ENCODE data around the gene ZNF587. TPM values are rescaled to one million over a fixed set of nuclear protein-coding genes. Genes with fewer than 3 reads are reported as not detected.

Gene ZNF587
- total and polyA plus RNA-seq, 2 of the 13 experiments (the other 11 are each of a cell fraction or from before 2014, with no cell fraction given), result 8.7 to 17.5 TPM

- TF ChIP-seq, protein P1, sequence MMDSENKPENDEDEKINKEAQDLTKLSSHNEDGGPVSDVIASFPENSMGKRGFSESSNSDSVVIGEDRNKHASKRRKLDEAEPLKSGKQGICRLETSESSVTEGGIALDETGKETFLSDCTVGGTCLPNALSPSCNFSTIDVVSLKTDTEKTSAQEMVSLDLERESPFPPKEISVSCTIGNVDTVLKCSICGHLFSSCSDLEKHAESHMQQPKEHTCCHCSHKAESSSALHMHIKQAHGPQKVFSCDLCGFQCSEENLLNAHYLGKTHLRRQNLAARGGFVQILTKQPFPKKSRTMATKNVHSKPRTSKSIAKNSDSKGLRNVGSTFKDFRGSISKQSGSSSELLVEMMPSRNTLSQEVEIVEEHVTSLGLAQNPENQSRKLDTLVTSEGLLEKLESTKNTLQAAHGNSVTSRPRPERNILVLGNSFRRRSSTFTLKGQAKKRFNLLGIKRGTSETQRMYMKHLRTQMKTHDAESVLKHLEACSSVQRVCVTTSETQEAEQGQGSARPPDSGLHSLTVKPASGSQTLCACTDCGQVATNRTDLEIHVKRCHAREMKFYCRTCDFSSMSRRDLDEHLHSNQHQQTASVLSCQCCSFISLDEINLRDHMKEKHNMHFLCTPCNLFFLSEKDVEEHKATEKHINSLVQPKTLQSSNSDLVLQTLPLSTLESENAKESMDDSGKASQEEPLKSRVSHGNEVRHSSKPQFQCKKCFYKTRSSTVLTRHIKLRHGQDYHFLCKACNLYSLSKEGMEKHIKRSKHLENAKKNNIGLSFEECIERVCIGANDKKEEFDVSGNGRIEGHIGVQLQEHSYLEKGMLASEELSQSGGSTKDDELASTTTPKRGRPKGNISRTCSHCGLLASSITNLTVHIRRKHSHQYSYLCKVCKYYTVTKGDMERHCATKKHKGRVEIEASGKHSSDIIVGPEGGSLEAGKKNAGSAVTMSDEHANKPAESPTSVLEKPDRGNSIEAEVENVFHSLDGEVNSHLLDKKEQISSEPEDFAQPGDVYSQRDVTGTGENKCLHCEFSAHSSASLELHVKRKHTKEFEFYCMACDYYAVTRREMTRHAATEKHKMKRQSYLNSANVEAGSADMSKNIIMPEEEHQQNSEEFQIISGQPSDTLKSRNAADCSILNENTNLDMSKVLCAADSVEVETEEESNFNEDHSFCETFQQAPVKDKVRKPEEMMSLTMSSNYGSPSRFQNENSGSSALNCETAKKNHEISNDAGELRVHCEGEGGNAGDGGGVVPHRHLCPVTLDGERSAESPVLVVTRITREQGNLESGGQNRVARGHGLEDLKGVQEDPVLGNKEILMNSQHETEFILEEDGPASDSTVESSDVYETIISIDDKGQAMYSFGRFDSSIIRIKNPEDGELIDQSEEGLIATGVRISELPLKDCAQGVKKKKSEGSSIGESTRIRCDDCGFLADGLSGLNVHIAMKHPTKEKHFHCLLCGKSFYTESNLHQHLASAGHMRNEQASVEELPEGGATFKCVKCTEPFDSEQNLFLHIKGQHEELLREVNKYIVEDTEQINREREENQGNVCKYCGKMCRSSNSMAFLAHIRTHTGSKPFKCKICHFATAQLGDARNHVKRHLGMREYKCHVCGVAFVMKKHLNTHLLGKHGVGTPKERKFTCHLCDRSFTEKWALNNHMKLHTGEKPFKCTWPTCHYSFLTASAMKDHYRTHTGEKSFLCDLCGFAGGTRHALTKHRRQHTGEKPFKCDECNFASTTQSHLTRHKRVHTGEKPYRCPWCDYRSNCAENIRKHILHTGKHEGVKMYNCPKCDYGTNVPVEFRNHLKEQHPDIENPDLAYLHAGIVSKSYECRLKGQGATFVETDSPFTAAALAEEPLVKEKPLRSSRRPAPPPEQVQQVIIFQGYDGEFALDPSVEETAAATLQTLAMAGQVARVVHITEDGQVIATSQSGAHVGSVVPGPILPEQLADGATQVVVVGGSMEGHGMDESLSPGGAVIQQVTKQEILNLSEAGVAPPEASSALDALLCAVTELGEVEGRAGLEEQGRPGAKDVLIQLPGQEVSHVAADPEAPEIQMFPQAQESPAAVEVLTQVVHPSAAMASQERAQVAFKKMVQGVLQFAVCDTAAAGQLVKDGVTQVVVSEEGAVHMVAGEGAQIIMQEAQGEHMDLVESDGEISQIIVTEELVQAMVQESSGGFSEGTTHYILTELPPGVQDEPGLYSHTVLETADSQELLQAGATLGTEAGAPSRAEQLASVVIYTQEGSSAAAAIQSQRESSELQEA (CRISPR knock-in tag; IDR thresholded peaks at IDR 0.05; ENCODE audit: not compliant biosample characterization), result no peak
- TF ChIP-seq KLF16 (CRISPR knock-in tag; IDR thresholded peaks at IDR 0.05) (peak in 1 of 2 experiments; percentile 81; a peak in 2 of 4 replicates), ONECUT2 (CRISPR knock-in tag; IDR thresholded peaks at IDR 0.05) (no peak), ZNF790 (CRISPR knock-in tag; IDR thresholded peaks at IDR 0.05; ENCODE audit: borderline replicate concordance) (no peak), MNT (IDR thresholded peaks at IDR 0.05) (peak; percentile 65), REXO4 (CRISPR knock-in tag; IDR thresholded peaks at IDR 0.05; ENCODE audit: borderline replicate concordance) (no peak), ARID4A (CRISPR knock-in tag; IDR thresholded peaks at IDR 0.05; ENCODE audit: borderline replicate concordance) (peak; percentile 94), ZNF816 (CRISPR knock-in tag; IDR thresholded peaks at IDR 0.05; ENCODE audit: borderline replicate concordance) (no peak), ZNF607 (CRISPR knock-in tag; IDR thresholded peaks at IDR 0.05; ENCODE audit: borderline replicate concordance) (peak; percentile 33; the same call in 1 of the 2 replicates)
- TF ChIP-seq, protein P2, sequence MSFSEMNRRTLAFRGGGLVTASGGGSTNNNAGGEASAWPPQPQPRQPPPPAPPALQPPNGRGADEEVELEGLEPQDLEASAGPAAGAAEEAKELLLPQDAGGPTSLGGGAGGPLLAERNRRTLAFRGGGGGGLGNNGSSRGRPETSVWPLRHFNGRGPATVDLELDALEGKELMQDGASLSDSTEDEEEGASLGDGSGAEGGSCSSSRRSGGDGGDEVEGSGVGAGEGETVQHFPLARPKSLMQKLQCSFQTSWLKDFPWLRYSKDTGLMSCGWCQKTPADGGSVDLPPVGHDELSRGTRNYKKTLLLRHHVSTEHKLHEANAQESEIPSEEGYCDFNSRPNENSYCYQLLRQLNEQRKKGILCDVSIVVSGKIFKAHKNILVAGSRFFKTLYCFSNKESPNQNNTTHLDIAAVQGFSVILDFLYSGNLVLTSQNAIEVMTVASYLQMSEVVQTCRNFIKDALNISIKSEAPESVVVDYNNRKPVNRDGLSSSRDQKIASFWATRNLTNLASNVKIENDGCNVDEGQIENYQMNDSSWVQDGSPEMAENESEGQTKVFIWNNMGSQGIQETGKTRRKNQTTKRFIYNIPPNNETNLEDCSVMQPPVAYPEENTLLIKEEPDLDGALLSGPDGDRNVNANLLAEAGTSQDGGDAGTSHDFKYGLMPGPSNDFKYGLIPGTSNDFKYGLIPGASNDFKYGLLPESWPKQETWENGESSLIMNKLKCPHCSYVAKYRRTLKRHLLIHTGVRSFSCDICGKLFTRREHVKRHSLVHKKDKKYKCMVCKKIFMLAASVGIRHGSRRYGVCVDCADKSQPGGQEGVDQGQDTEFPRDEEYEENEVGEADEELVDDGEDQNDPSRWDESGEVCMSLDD (CRISPR knock-in tag; IDR thresholded peaks at IDR 0.05; ENCODE audit: borderline replicate concordance), result no peak; the same call in 1 of the 2 replicates
Observed at GRCh38 chr19:57819475-57820148, 30.0 kb upstream of the ZNF587 start (continued).
